ENCODE measurements around the gene H2AZ2.
"Not testable (repeated sequence)": the region's sequence is repeated elsewhere in the genome, so short reads cannot be mapped to it uniquely, and the experiment has no call there.

H2AZ2 gene

GRCh38 chr7:44867073-44867995 is 19.4 kb upstream of the H2AZ2 start:
- TF ChIP-seq CTCF (IDR thresholded peaks at IDR 0.05; ENCODE audit: low read depth, low read length, missing control alignments), result no peak
- H3K4me3 ChIP-seq (ENCODE audit: low read depth, low read length), result no peak overlapping the region
- in situ Hi-C loops (cut with HindIII; ENCODE audit: low sequenced_read_pairs), result no loop called here
- peak; percentile 75 for DNase-seq (ENCODE audit: low read depth)

GRCh38 chr7:44861949-44862348 is 14.1 kb upstream of the H2AZ2 start:
- H3K4me3 ChIP-seq (ENCODE audit: low read depth, low read length); DNase-seq (ENCODE audit: low read depth); in situ Hi-C loops (cut with HindIII; ENCODE audit: low sequenced_read_pairs): not testable (repeated sequence)

GRCh38 chr7:44858161-44858560 is 10.3 kb upstream of the H2AZ2 start:
- in situ Hi-C loops (cut with HindIII; ENCODE audit: low sequenced_read_pairs), result no loop called here
- no peak for TF ChIP-seq CTCF (IDR thresholded peaks at IDR 0.05; ENCODE audit: low read depth, low read length, missing control alignments)
- DNase-seq (ENCODE audit: low read depth), result no peak

GRCh38 chr7:44854644-44855364 is 6.9 kb upstream of the H2AZ2 start:
- no peak overlapping the region for H3K4me3 ChIP-seq (ENCODE audit: low read depth, low read length)
- in situ Hi-C loops (cut with HindIII; ENCODE audit: low sequenced_read_pairs), result no loop called here
- DNase-seq (ENCODE audit: low read depth), result no peak
- TF ChIP-seq CTCF (IDR thresholded peaks at IDR 0.05; ENCODE audit: low read depth, low read length, missing control alignments), result no peak

More at GRCh38 chr7:44858161-44858560, 10.3 kb upstream of the H2AZ2 start:
- H3K4me3 ChIP-seq (ENCODE audit: low read depth, low read length), result no peak overlapping the region

- in situ Hi-C loops (cut with HindIII; ENCODE audit: low sequenced_read_pairs), result no loop called here
- TF ChIP-seq CTCF (IDR thresholded peaks at IDR 0.05; ENCODE audit: low read depth, low read length, missing control alignments), result no peak
- no peak for DNase-seq (ENCODE audit: low read depth)
- no peak overlapping the region for H3K4me3 ChIP-seq (ENCODE audit: low read depth, low read length)
These were observed 5.5 kb upstream of the H2AZ2 start for GRCh38 chr7:44853391-44853790.

GRCh38 chr7:44852590-44852989 is 4.7 kb upstream of the H2AZ2 start:
- H3K4me3 ChIP-seq (ENCODE audit: low read depth, low read length), result no peak overlapping the region
- in situ Hi-C loops (cut with HindIII; ENCODE audit: low sequenced_read_pairs), result no loop called here
- DNase-seq (ENCODE audit: low read depth), result no peak
- no peak for TF ChIP-seq CTCF (IDR thresholded peaks at IDR 0.05; ENCODE audit: low read depth, low read length, missing control alignments)

Measured in astrocyte of the cerebellum (primary cell).